ENCODE results near the gene OR2F2.

DNA sequence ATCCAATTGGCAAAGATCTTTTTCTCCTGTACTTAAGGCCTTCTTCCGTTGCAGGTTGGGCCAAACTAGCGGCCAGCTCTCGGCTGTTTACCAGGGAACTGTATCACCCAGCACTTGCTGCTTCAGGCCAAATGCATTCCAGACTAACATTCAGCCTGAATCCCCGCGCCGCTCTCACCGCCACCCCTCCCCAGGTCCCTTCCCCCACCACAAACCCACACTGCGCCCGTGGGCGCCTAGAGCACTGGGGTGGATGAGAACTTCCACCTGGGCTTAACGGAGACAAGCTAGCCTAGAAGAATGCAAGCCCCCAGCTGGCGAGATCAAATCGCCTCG is 33.7 kb upstream of the OR2F2 start:
- TF ChIP-seq, protein P1, sequence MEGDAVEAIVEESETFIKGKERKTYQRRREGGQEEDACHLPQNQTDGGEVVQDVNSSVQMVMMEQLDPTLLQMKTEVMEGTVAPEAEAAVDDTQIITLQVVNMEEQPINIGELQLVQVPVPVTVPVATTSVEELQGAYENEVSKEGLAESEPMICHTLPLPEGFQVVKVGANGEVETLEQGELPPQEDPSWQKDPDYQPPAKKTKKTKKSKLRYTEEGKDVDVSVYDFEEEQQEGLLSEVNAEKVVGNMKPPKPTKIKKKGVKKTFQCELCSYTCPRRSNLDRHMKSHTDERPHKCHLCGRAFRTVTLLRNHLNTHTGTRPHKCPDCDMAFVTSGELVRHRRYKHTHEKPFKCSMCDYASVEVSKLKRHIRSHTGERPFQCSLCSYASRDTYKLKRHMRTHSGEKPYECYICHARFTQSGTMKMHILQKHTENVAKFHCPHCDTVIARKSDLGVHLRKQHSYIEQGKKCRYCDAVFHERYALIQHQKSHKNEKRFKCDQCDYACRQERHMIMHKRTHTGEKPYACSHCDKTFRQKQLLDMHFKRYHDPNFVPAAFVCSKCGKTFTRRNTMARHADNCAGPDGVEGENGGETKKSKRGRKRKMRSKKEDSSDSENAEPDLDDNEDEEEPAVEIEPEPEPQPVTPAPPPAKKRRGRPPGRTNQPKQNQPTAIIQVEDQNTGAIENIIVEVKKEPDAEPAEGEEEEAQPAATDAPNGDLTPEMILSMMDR (conservative IDR thresholded peaks at IDR 0.05; ENCODE audit: low read length) = no peak
- no peak for TF ChIP-seq EZH2phosphoT487 (IDR thresholded peaks at IDR 0.05; ENCODE audit: borderline replicate concordance, low read depth, low read length)

Data from OCI-LY7 (cell line).